Loucy (cell line): Measurements from ENCODE around the gene ZNF573.

Experiments used
- H2AFZ ChIP-seq: fragments of 200-600 bp; sonication (generic); 2 replicates; pipeline ENCODE4 v1.6.0; 2016; ENCODE audit warnings: antibody characterized with exemption, mild to moderate bottlenecking, low read length, moderate library complexity
- H3F3A ChIP-seq: fragments of 200-600 bp; 2 replicates; pipeline ENCODE4 v1.6.0; 2016; ENCODE audit warnings: antibody characterized with exemption, low read depth, mild to moderate bottlenecking
- H3K27me3 ChIP-seq: fragments of 200-600 bp; sonication (generic); 2 replicates; pipeline ENCODE4 v1.6.1; 2014; ENCODE audit warnings: low read length, mild to moderate bottlenecking; ENCODE audit not compliant: insufficient read depth, poor library complexity, severe bottlenecking
- H3K36me3 ChIP-seq: fragments of 200-600 bp; sonication (generic); 2 replicates; pipeline ENCODE4 v1.6.1; 2016; ENCODE audit warnings: low read length; ENCODE audit not compliant: insufficient read depth
- H3K4me1 ChIP-seq: fragments of 200-600 bp; sonication (generic); 2 replicates; pipeline ENCODE4 v1.5.1; 2014; ENCODE audit warnings: low read length, mild to moderate bottlenecking; ENCODE audit not compliant: insufficient read depth, poor library complexity, severe bottlenecking
- H3K4me2 ChIP-seq: fragments of 200-600 bp; sonication (generic); 2 replicates; pipeline ENCODE4 v1.6.0; 2014; ENCODE audit warnings: antibody characterized with exemption, low read length, low read depth, mild to moderate bottlenecking; ENCODE audit not compliant: poor library complexity, severe bottlenecking
- H3K4me3 ChIP-seq: fragments of 200-600 bp; sonication (generic); 2 replicates; pipeline ENCODE4 v1.5.1; 2014; ENCODE audit warnings: low read length, mild to moderate bottlenecking, mixed read lengths; ENCODE audit not compliant: poor library complexity, severe bottlenecking
- H3K79me2 ChIP-seq: fragments of 200-600 bp; sonication (generic); 2 replicates; pipeline ENCODE4 v1.6.1; 2014; ENCODE audit warnings: low read length; ENCODE audit not compliant: insufficient read depth
- H3K9ac ChIP-seq: fragments of 200-600 bp; sonication (generic); 2 replicates; pipeline ENCODE4 v1.6.0; 2014; ENCODE audit warnings: mild to moderate bottlenecking, low read depth, low read length, moderate library complexity; ENCODE audit not compliant: poor library complexity, severe bottlenecking
- H3K9me2 ChIP-seq: fragments of 200-600 bp; sonication (generic); replicated peaks from 2 replicates; pipeline ENCODE4 v1.6.1; 2016; ENCODE audit warnings: low read depth, low read length, mixed read lengths
- H3K9me3 ChIP-seq: fragments of 200-600 bp; sonication (generic); 2 replicates; pipeline ENCODE4 v1.6.1; 2014; ENCODE audit warnings: mild to moderate bottlenecking, antibody characterized with exemption, low read length, low read depth; ENCODE audit not compliant: insufficient read depth
- H4K20me1 ChIP-seq: fragments of 200-600 bp; sonication (generic); 2 replicates; pipeline ENCODE4 v1.6.0; 2014; ENCODE audit warnings: antibody characterized with exemption, low read length, mild to moderate bottlenecking; ENCODE audit not compliant: insufficient read depth, poor library complexity, severe bottlenecking
- CTCF ChIP-seq: fragments of 200-600 bp; sonication (generic); conservative IDR thresholded peaks from 2 replicates; pipeline ENCODE4 v1.5.1; 2014; ENCODE audit warnings: mild to moderate bottlenecking, antibody characterized with exemption, low read length
- EZH2phosphoT487 ChIP-seq: fragments of 200-600 bp; IDR thresholded peaks from 2 replicates; pipeline ENCODE4 v1.6.1; 2018; ENCODE audit warnings: antibody characterized with exemption, mild to moderate bottlenecking, moderate library complexity, borderline replicate concordance

ZNF573 gene

DNA sequence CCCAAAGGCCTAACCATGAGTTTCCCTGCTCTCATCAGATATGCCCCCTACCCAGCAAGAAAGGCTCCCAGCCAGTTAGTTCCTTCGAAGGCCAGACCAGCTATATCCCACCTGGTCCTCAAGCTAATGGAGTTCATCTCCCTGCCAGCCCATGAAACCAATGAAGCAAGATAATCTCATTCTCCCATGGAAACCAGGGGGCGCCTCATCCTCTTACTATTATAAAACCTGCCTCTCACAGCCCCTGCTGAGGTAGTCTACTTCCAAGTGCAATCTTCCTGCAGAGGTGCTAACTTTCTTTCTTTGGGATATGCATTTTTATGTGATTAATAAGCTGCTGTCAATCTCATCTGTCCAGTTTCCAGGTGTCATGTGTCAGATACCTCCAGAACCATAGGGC, 34.0 kb upstream of the ZNF573 start:
- Histone ChIP-seq H4K20me1 (no peaks in the 10 kb centered on the region), H3K79me2 (no peaks in the 10 kb centered on the region), H2AFZ (no peak overlapping the region)

GRCh38 chr19:37809366-37809765, 30.0 kb upstream of the ZNF573 start:
- no peaks in the 10 kb centered on the region for H3K9me2 ChIP-seq
- no peaks in the 10 kb centered on the region for H3K36me3 ChIP-seq
- no peak overlapping the region for H3K9ac ChIP-seq
- H3K4me1 ChIP-seq = no peaks in the 10 kb centered on the region
- no peak overlapping the region for H2AFZ ChIP-seq
- TF ChIP-seq EZH2phosphoT487 (no peak), CTCF (no peak)
- H3K4me3 ChIP-seq = no peak overlapping the region
- no peaks in the 10 kb centered on the region for H3K79me2 ChIP-seq
- no peaks in the 10 kb centered on the region for H3F3A ChIP-seq
- H3K27me3 ChIP-seq = no peaks in the 10 kb centered on the region
- H4K20me1 ChIP-seq = no peaks in the 10 kb centered on the region
- no peak overlapping the region for H3K4me2 ChIP-seq
- peaks cover 15% of the 10 kb centered on the region for H3K9me3 ChIP-seq

More for the DNA sequence above, 34.0 kb upstream of the ZNF573 start:
- no peaks in the 10 kb centered on the region for H3F3A ChIP-seq
- H3K9me2 ChIP-seq = no peaks in the 10 kb centered on the region
- no peak overlapping the region for H3K9ac ChIP-seq
- no peak overlapping the region for H3K4me3 ChIP-seq
- no peaks in the 10 kb centered on the region for H3K4me1 ChIP-seq
- TF ChIP-seq CTCF = no peak
- no peak for TF ChIP-seq EZH2phosphoT487
- H3K9me3 ChIP-seq = no peaks in the 10 kb centered on the region; the same call in 1 of the 2 replicates
- H3K4me2 ChIP-seq = no peak overlapping the region
- H3K27me3 ChIP-seq = no peaks in the 10 kb centered on the region
- H3K36me3 ChIP-seq = no peaks in the 10 kb centered on the region

GRCh38 chr19:37803249-37803840, 24.0 kb upstream of the ZNF573 start:
- no peak overlapping the region for H3K4me2 ChIP-seq
- H3K79me2 ChIP-seq = no peaks in the 10 kb centered on the region
- TF ChIP-seq CTCF (no peak), EZH2phosphoT487 (no peak)
- no peaks in the 10 kb centered on the region for H3K36me3 ChIP-seq
- peaks cover 38% of the 10 kb centered on the region for H3K9me3 ChIP-seq
- H4K20me1 ChIP-seq = no peaks in the 10 kb centered on the region
- no peaks in the 10 kb centered on the region for H3F3A ChIP-seq
- no peak overlapping the region for H3K4me3 ChIP-seq
- no peaks in the 10 kb centered on the region for H3K9me2 ChIP-seq
- H2AFZ ChIP-seq = no peak overlapping the region
- H3K4me1 ChIP-seq = no peaks in the 10 kb centered on the region
- no peak overlapping the region for H3K9ac ChIP-seq
- no peaks in the 10 kb centered on the region for H3K27me3 ChIP-seq
